Middle frontal gyrus (tissue), 1 donor: ENCODE measurements around the gene SCGB1D4.

ENCODE experiments used
- DNase-seq: peaks from one replicate; pipeline ENCODE4 v3.0.0-alpha.2; 2015; ENCODE audit warnings: low spot score; ENCODE audit errors: extremely low spot score

SCGB1D4 gene

GRCh38 chr11:62280452-62280851 lies 18.4 kb downstream of the SCGB1D4 start:
- DNase-seq, result no peak

DNA sequence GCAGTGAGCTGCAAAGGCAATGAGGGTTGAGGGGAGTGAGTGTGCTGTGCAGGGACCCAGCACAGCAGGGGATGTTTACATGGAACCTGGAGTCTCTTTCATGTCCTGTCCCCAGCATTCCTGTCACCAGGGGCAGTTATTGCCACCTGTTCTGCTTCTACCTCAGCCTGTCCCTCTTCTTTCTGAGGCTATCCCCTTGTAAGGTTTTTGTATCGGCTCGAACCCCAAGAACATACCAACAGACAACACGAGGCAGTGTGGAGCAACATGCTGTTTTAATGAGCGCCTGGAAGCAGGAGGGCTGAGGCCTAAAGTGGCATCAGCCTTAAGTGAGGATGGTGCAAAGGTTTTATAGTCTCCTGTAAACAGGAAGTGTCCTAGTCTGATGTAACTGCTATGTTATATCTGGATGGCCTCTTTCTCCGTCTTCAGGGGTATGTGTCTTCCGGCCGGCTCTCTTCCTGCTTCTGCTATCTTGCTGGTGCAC lies 25.0 kb downstream of the SCGB1D4 start:
- no peak for DNase-seq

DNA sequence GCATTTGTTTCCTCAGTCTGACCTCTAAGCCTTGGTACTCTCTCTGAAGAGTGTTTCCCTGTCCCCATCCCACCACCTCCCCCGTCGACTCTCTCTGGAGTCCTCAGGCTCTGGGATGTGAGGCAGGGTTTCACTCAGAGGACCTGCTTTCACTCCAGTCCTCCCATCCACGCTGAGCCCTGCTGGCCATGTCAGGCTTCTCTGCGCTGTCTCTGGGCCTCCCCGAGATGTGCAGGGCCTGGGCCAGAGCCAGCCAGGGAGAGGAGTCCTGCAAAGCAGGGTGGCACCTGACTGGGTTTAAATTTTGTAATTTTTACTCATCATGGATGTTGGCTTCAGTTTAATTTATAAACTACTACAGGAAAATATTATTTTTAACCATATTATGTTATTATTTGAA lies 25.6 kb downstream of the SCGB1D4 start:
- DNase-seq, result no peak

GRCh38 chr11:62269654-62270278 lies 29.1 kb downstream of the SCGB1D4 start, which contains the start of gene SCGB2A2:
TSS of gene SCGB2A2 (plus strand) at chr11:62270158. CDS start at chr11:62270217, 59 bp downstream.
- no peak for DNase-seq

- DNase-seq, result no peak
Observed at GRCh38 chr11:62267576-62267975, 31.3 kb downstream of the SCGB1D4 start.

GRCh38 chr11:62267050-62267449 lies 31.8 kb downstream of the SCGB1D4 start:
- no peak for DNase-seq

DNA sequence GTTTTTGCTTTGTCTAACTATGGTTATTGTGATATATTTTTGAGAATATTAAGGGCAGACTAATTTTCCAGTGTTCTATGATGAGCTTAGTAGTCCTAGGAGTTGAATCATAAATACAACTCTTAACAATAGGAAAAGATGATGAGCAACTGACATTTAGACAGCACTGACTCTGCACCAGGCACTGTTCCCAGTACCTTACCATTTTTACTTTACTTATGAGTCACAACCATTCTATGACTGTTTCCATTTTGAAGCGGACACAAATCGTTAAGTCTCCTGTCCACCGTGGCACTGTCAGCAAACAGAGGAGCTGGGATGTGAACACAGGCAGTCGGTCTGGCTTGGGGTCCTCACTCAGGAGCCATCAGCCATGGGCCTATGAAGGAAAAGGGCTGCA lies 32.3 kb downstream of the SCGB1D4 start:
- no peak for DNase-seq

DNA sequence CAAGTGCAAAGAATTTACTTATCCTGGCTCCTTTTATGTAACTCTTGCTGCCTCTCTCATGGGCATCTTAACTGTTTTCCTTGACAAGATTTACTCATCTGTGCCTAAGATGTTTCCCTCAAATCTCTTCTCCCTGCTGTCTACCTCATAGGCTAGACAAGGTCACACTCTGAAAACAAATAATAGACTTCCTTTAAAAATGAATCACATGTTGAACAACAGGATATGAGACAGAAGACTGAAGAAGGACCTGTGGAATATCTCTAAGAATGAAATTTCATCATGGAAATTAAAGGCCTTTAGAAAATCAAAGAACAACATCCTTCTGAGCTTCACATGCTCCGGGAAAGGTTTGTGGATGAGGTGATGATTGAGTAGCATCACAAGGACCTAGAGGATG lies 34.9 kb downstream of the SCGB1D4 start:
- no peak for DNase-seq

DNA sequence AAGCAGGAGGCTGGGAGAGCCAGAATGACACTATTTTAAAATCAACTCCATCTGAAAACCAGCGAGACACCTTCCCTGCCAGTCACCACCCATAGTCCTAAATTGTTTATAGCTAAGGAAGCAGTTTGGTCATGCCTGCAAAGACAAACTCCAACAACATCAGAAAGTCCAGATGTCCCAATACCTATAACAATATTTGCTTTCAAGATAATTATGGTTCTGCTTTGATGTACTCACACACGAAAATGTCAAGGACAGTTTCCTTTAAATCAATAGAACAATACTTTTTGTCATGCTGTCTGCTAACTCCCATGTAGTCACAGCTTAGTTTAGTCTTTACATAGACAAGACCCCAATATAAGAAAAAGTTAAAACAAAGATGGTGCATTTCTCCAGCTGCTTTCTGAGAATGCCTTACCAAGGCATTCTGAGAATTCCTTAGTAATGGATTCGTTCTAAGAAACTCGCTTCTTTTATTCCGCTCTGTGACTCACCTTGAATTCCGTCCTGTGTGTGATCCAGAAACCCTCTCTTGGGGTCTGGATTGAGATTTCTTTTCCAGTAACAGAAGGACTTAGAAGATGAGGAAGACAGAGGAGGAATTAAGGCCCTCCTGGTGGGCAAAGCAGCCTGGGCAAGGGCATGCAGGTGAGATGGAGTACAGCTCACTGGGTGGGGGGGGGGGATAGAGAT lies 38.5 kb downstream of the SCGB1D4 start:
- DNase-seq, result no peak

GRCh38 chr11:62256281-62256680 lies 42.6 kb downstream of the SCGB1D4 start:
- DNase-seq, result no peak

GRCh38 chr11:62253999-62254542 lies 44.8 kb downstream of the SCGB1D4 start:
- DNase-seq, result no peak

DNA sequence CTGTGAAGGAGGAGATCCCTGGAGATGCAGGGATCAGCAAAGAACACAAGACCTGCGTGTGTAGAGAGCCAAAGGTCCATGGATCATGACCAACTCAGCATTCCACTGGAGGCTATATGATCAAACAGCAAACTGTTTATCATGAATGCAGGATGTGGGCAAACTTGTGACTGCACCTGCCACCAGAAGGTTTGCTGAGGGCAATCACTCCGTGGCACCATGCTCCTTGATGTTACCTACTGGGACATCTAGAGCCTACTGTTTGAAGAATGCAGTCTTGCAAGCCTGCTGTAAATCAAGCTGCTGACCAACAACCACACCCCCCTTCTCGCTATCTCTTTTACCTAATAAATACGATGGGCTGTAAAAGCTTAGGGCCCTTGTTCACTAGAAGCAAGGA lies 47.2 kb downstream of the SCGB1D4 start:
- DNase-seq, result no peak
